Keratinocyte (primary cell): ENCODE results near the gene UNC119B.

Source experiments
- CTCF ChIP-seq, 3 experiments: IDR thresholded peaks in 1 of 3; conservative IDR thresholded peaks in 1 of 3; optimal IDR thresholded peaks in 1 of 3; 2 replicates in 2 of 3; 3 replicates in 1 of 3; pipeline versions ENCODE3 to v1.5.1; 2011; ENCODE audit warnings: low read length in 3 of 3, mild to moderate bottlenecking in 3 of 3, moderate library complexity in 2 of 3, control low read depth in 1 of 3, inconsistent platforms in 1 of 3; ENCODE audit not compliant: insufficient read depth in 2 of 3; ENCODE audit errors: extremely low read depth in 1 of 3
- EZH2 ChIP-seq: IDR thresholded peaks from one replicate; pipeline ENCODE4 v1.6.1; 2012; ENCODE audit warnings: inconsistent platforms, mild to moderate bottlenecking, low read length, moderate library complexity

GRCh38 chr12:120734210-120734609 lies 24.0 kb downstream of the UNC119B start:
- TF ChIP-seq CTCF (optimal IDR thresholded peaks at IDR 0.05 in 1 of 3, IDR thresholded peaks at IDR 0.05 in 1 of 3, conservative IDR thresholded peaks at IDR 0.05 in 1 of 3; ENCODE audit: extremely low read depth in 1 of 3, insufficient read depth in 2 of 3, low read length in 3 of 3) (no peak), EZH2 (no peak)
